ENCODE measurements around the gene RNF130. TPM values are rescaled to one million over a fixed set of nuclear protein-coding genes. Genes with fewer than 3 reads are reported as not detected.

RNF130 gene
- total and polyA plus RNA-seq, 9 of the 15 experiments (the other 6 are each of a cell fraction or from before 2014, with no cell fraction given): 5.8 to 39.4 (median 27.1) TPM

DNA sequence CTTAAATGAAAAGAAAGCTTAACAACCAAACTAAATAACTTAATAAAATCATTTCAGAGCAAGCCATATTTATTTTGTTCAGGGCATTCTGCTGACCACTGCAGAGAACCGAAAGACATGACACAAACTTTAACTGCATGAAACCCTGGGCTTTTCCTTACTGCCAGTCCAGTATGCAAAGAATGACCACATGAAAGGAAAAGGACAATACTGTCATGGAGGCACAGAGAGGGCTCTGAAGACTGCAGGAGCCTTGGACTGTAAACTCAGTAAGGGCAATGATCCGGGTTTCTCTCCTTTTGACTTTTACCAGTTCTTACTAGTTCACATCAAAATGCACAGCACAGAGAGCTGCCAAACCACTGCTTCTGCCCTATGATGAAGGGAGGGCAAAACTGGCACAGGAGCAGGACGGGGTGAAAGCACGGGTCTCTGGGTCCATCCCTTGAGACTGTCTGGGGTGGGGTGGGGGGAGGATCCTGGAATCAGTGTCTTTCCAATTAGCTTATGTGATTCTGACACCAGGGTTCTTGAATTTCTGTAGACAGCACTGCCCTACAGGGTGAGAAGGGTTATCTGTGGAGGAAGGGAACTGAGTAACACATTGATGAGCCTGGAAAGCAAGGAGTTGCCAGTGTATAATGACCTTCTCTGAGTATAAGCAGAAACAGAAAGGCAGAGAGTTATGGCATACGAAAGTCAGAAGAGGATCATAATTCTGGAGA lies 44.7 kb downstream of the RNF130 start:
- WGBS (ENCODE audit: insufficient coverage, low coverage, missing lambda C conversion rate): 34% methylated on average over 4 of the region's 5 CpGs
- POLR2A ChIA-PET: interaction anchor here (0.9 kb wide), 1 partner anchor 22 kb away, joined by 4 read pairs; no protein-coding TSS in a partner anchor
- Histone ChIP-seq H3K4me2 (ENCODE audit: insufficient read depth, low read length) (no peak overlapping the region), H3K27me3 (ENCODE audit: control insufficient read depth in 2 of 2, insufficient read depth in 2 of 2, low read length in 2 of 2) (no peaks in the 10 kb centered on the region), H3K4me1 (replicated peaks in 1 of 2; ENCODE audit: control insufficient read depth in 2 of 2, insufficient read depth in 2 of 2, low read length in 2 of 2) (peaks cover 0 to 3% of the 10 kb centered on the region in 2 experiments; a peak in 2 of 5 replicates), H2AFZ (ENCODE audit: low read depth, low read length) (no peak overlapping the region), H3K9me3 (replicated peaks; ENCODE audit: control insufficient read depth, insufficient read depth, low read depth, low read length) (no peaks in the 10 kb centered on the region), H3K4me3 (no peak overlapping the region), H3K9ac (ENCODE audit: insufficient read depth in 1 of 2, low read depth in 2 of 2, low read length in 2 of 2) (no peak overlapping the region), H3K36me3 (ENCODE audit: control insufficient read depth, insufficient read depth, low read length) (no peaks in the 10 kb centered on the region), H3K9me1 (ENCODE audit: control insufficient read depth, insufficient read depth, low read length) (no peaks in the 10 kb centered on the region), H3K27ac (ENCODE audit: extremely low read depth, low read depth, low read length) (no peak overlapping the region), H3K79me2 (ENCODE audit: control insufficient read depth, insufficient read depth, low read length) (no peaks in the 10 kb centered on the region), H4K20me1 (replicated peaks; ENCODE audit: control insufficient read depth, insufficient read depth, low read length) (no peaks in the 10 kb centered on the region)
- intact Hi-C loops (cut with micrococcal nuclease): no loop called here
- DNase-seq (ENCODE audit: extremely low read depth in 1 of 4, low spot score in 3 of 4) (no peak), FAIRE-seq (peak; percentile 15), ATAC-seq (no peak; the same call in 2 of the 3 replicates)
- in situ Hi-C loops (cut with MboI): no loop called here
- CTCF ChIA-PET (ENCODE audit: low intra/inter-chr PET ratio): no interaction called here
- TF ChIP-seq ATF1 (CRISPR knock-in tag; IDR thresholded peaks at IDR 0.05) (no peak), ATF1 (tag; IDR thresholded peaks at IDR 0.05) (peak; percentile 29; the same call in 1 of the 2 replicates), ILF3 (IDR thresholded peaks at IDR 0.05; ENCODE audit: borderline replicate concordance) (no peak)
- BruUV-seq (replicated peaks): no TSS peak

DNA sequence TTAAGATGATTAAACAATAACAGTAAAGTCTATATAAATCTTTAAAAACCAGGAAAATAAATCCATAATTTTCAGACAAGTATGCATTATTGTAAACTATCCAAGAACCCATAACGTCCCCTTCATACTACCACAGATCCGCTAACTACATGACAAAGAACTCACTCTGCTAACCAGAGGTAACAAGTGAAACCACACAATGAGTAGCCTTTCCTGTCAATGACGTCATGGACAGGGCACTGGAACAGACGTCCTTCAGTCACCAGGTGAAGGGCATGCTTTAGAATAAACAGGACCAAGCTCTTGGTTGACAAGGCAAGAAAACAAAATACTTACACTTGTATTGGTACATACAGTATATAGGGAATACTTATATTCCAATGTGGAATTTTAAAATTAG lies 45.2 kb downstream of the RNF130 start:
- H3K9me1 ChIP-seq (ENCODE audit: control insufficient read depth, insufficient read depth, low read length): no peaks in the 10 kb centered on the region
- no peak overlapping the region for H3K4me2 ChIP-seq (ENCODE audit: insufficient read depth, low read length)
- DNase-seq (ENCODE audit: extremely low read depth in 1 of 4, low spot score in 3 of 4): peak; percentile 29 to 44 (median 31)
- no peaks in the 10 kb centered on the region for H4K20me1 ChIP-seq (replicated peaks; ENCODE audit: control insufficient read depth, insufficient read depth, low read length)
- CTCF ChIA-PET (ENCODE audit: low intra/inter-chr PET ratio): no interaction called here
- H3K79me2 ChIP-seq (ENCODE audit: control insufficient read depth, insufficient read depth, low read length): no peaks in the 10 kb centered on the region
- POLR2A ChIA-PET: no interaction called here
- H3K27ac ChIP-seq (ENCODE audit: extremely low read depth, low read depth, low read length): no peak overlapping the region
- H3K27me3 ChIP-seq (ENCODE audit: control insufficient read depth in 2 of 2, insufficient read depth in 2 of 2, low read length in 2 of 2): no peaks in the 10 kb centered on the region
- in situ Hi-C loops (cut with MboI): no loop called here
- H2AFZ ChIP-seq (ENCODE audit: low read depth, low read length): no peak overlapping the region
- no TSS peak for BruUV-seq (replicated peaks)
- WGBS (ENCODE audit: insufficient coverage, low coverage, missing lambda C conversion rate): 22% methylated on average over 4 of the region's 4 CpGs
- H3K36me3 ChIP-seq (ENCODE audit: control insufficient read depth, insufficient read depth, low read length): no peaks in the 10 kb centered on the region
- FAIRE-seq: peak; percentile 59
- intact Hi-C loops (cut with micrococcal nuclease): no loop called here
- ATAC-seq: peak; percentile 60
- H3K4me1 ChIP-seq (replicated peaks in 1 of 2; ENCODE audit: control insufficient read depth in 2 of 2, insufficient read depth in 2 of 2, low read length in 2 of 2): peaks cover 0 to 3% of the 10 kb centered on the region in 2 experiments; a peak in 2 of 5 replicates
- H3K9me3 ChIP-seq (replicated peaks; ENCODE audit: control insufficient read depth, insufficient read depth, low read depth, low read length): no peaks in the 10 kb centered on the region
- H3K9ac ChIP-seq (ENCODE audit: insufficient read depth in 1 of 2, low read depth in 2 of 2, low read length in 2 of 2): no peak overlapping the region
- H3K4me3 ChIP-seq: no peak overlapping the region
- TF ChIP-seq, protein P1, sequence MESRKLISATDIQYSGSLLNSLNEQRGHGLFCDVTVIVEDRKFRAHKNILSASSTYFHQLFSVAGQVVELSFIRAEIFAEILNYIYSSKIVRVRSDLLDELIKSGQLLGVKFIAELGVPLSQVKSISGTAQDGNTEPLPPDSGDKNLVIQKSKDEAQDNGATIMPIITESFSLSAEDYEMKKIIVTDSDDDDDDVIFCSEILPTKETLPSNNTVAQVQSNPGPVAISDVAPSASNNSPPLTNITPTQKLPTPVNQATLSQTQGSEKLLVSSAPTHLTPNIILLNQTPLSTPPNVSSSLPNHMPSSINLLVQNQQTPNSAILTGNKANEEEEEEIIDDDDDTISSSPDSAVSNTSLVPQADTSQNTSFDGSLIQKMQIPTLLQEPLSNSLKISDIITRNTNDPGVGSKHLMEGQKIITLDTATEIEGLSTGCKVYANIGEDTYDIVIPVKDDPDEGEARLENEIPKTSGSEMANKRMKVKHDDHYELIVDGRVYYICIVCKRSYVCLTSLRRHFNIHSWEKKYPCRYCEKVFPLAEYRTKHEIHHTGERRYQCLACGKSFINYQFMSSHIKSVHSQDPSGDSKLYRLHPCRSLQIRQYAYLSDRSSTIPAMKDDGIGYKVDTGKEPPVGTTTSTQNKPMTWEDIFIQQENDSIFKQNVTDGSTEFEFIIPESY (CRISPR knock-in tag; IDR thresholded peaks at IDR 0.05): peak; percentile 82
- TF ChIP-seq ADNP (tag; IDR thresholded peaks at IDR 0.05) (no peak), ZNF431 (CRISPR knock-in tag; IDR thresholded peaks at IDR 0.05) (no peak), JUND (IDR thresholded peaks at IDR 0.05; ENCODE audit: borderline replicate concordance, low read depth, low read length) (peak; percentile 87), JUND (tag; IDR thresholded peaks at IDR 0.05; ENCODE audit: borderline replicate concordance, low read depth, low read length) (peak; percentile 91), ATF7 (IDR thresholded peaks at IDR 0.05) (peak; percentile 98), GABPB1 (CRISPR knock-in tag; IDR thresholded peaks at IDR 0.05) (no peak), CREB1 (IDR thresholded peaks at IDR 0.05) (no peak), CREB1 (CRISPR knock-in tag; IDR thresholded peaks at IDR 0.05) (peak; percentile 54), ESRRA (IDR thresholded peaks at IDR 0.05; ENCODE audit: borderline replicate concordance, low read depth) (peak; percentile 69; the same call in 1 of the 2 replicates), ATF1 (CRISPR knock-in tag; IDR thresholded peaks at IDR 0.05) (0 out of 2 replicates have a peak, but pooled peaks have one; percentile 17), ATF1 (tag; IDR thresholded peaks at IDR 0.05) (peak; percentile 85), JUN (IDR thresholded peaks at IDR 0.05; ENCODE audit: borderline replicate concordance, low read depth, low read length) (peak; percentile 79), JUN (CRISPR knock-in tag; IDR thresholded peaks at IDR 0.05; ENCODE audit: borderline replicate concordance) (no peak)
